Caco-2 (cell line): ENCODE results near the gene BTRC. TPM values are rescaled to one million over a fixed set of nuclear protein-coding genes. Genes with fewer than 3 reads are reported as not detected.

Experiments used
- BruUV-seq: library from RNA; stranded (reverse); fragments of 400-500 nt; replicated peaks from 2 replicates; lab custom pipeline; 2021; lab: Mats Ljungman, UMichigan
- CTCF ChIA-PET: fragments of 300-600 bp; sonication (Branson Sonifier 250); formaldehyde crosslinking; loops from one replicate; lab custom pipeline; 2022; ENCODE audit warnings: antibody characterized with exemption; lab: Charles Lee
- POLR2A ChIA-PET: fragments of 300-600 bp; sonication (Branson Sonifier 250); formaldehyde crosslinking; loops from one replicate; lab custom pipeline; 2022; ENCODE audit warnings: antibody characterized with exemption; lab: Charles Lee
- DNase-seq, 2 experiments: peaks; one replicate each; pipeline versions ENCODE4 v3.0.0 to v3.0.0-alpha.2; 2020 to 2022
- H3K27me3 ChIP-seq: replicated peaks from 2 replicates; pipeline ENCODE4 v1.6.0; 2011; ENCODE audit warnings: low read length; ENCODE audit not compliant: control insufficient read depth, insufficient read depth
- H3K36me3 ChIP-seq: 2 replicates; pipeline ENCODE4 v1.5.1; 2011; ENCODE audit warnings: low read length; ENCODE audit not compliant: control insufficient read depth, insufficient read depth
- H3K4me1 ChIP-seq: fragments of 250-450 bp; sonication (Bioruptor Pico); 2 replicates; pipeline ENCODE4 v1.5.1; 2020; ENCODE audit warnings: mild to moderate bottlenecking
- H3K4me3 ChIP-seq: 2 replicates; pipeline ENCODE4 v1.5.1; 2011; ENCODE audit warnings: low read depth, mild to moderate bottlenecking, control low read depth, low read length
- H3K9me3 ChIP-seq: fragments of 250-450 bp; sonication (Bioruptor Pico); 2 replicates; pipeline ENCODE4 v1.5.1; 2020; ENCODE audit warnings: mild to moderate bottlenecking, moderate library complexity
- H3K27ac Mint-ChIP-seq: one replicate; pipeline ENCODE4 v1.8.0; 2022; ENCODE audit warnings: mixed read lengths; ENCODE audit not compliant: unreplicated experiment
- H3K27me3 Mint-ChIP-seq: one replicate; pipeline ENCODE4 v1.8.0; 2022; ENCODE audit warnings: mixed read lengths; ENCODE audit not compliant: insufficient read depth, unreplicated experiment
- H3K36me3 Mint-ChIP-seq: one replicate; pipeline ENCODE4 v1.8.0; 2022; ENCODE audit warnings: mild to moderate bottlenecking, mixed read lengths; ENCODE audit not compliant: insufficient read depth, unreplicated experiment
- H3K4me1 Mint-ChIP-seq: one replicate; pipeline ENCODE4 v1.8.0; 2022; ENCODE audit warnings: low read depth, mixed read lengths; ENCODE audit not compliant: unreplicated experiment
- H3K4me3 Mint-ChIP-seq: one replicate; pipeline ENCODE4 v1.8.0; 2022; ENCODE audit warnings: mild to moderate bottlenecking, moderate library complexity, mixed read lengths; ENCODE audit not compliant: unreplicated experiment
- H3K9me3 Mint-ChIP-seq: one replicate; pipeline ENCODE4 v1.8.0; 2022; ENCODE audit warnings: mixed read lengths; ENCODE audit not compliant: unreplicated experiment
- CTCF ChIP-seq, 2 experiments: fragments of 200-600 bp in 1 of 2; IDR thresholded peaks; 1 replicate in 1 of 2; 2 replicates in 1 of 2; pipeline versions ENCODE4 v1.5.1 to v1.8.0; 2011 to 2022; ENCODE audit warnings: antibody characterized with exemption in 1 of 2, control low read depth in 1 of 2, inconsistent platforms in 1 of 2, low read depth in 1 of 2, low read length in 1 of 2, mild to moderate bottlenecking in 1 of 2, moderate library complexity in 1 of 2; ENCODE audit not compliant: insufficient read depth in 1 of 2, severe bottlenecking in 1 of 2, unreplicated experiment in 1 of 2
- intact Hi-C: fragments of 100-400 bp; cut with micrococcal nuclease; formaldehyde crosslinking; loops from one replicate; pipeline ENCODE4 v1.10.0; 2022; ENCODE audit not compliant: unreplicated experiment
- total RNA-seq: library from RNA; stranded (reverse); gene quantifications from 2 replicates; pipeline ENCODE4 v1.2.3, GENCODE V29; 2022

BTRC gene
- total RNA-seq, 1 experiment from 2014 or later: 19.6 TPM

GRCh38 chr10:101428036-101428435 lies 74.1 kb downstream of the BTRC start:
- H3K27ac Mint-ChIP-seq: no peak overlapping the region
- Histone ChIP-seq H3K36me3 (no peaks in the 10 kb centered on the region), H3K4me3 (no peak overlapping the region), H3K9me3 (no peaks in the 10 kb centered on the region), H3K27me3 (no peaks in the 10 kb centered on the region), H3K4me1 (no peaks in the 10 kb centered on the region)
- H3K27me3 Mint-ChIP-seq: no peaks in the 10 kb centered on the region
- no TSS peak for BruUV-seq
- H3K4me1 Mint-ChIP-seq: no peaks in the 10 kb centered on the region
- POLR2A ChIA-PET: no interaction called here
- intact Hi-C loops: no loop called here
- no peak overlapping the region for H3K4me3 Mint-ChIP-seq
- no peak for TF ChIP-seq CTCF (IDR thresholded peaks at IDR 0.05; ENCODE audit: insufficient read depth in 1 of 2, low read depth in 1 of 2, low read length in 1 of 2, severe bottlenecking in 1 of 2, unreplicated experiment in 1 of 2)
- no peaks in the 10 kb centered on the region for H3K36me3 Mint-ChIP-seq
- CTCF ChIA-PET: no interaction called here
- DNase-seq: no peak
- no peaks in the 10 kb centered on the region for H3K9me3 Mint-ChIP-seq

GRCh38 chr10:101429423-101429822 lies 75.5 kb downstream of the BTRC start:
- no peaks in the 10 kb centered on the region for H3K36me3 Mint-ChIP-seq
- H3K4me3 Mint-ChIP-seq: no peak overlapping the region
- H3K9me3 Mint-ChIP-seq: no peaks in the 10 kb centered on the region
- Histone ChIP-seq H3K36me3 (no peaks in the 10 kb centered on the region), H3K27me3 (no peaks in the 10 kb centered on the region), H3K4me1 (no peaks in the 10 kb centered on the region), H3K4me3 (no peak overlapping the region), H3K9me3 (no peaks in the 10 kb centered on the region)
- no TSS peak for BruUV-seq
- H3K27ac Mint-ChIP-seq: no peak overlapping the region
- H3K27me3 Mint-ChIP-seq: no peaks in the 10 kb centered on the region
- POLR2A ChIA-PET: no interaction called here
- no peaks in the 10 kb centered on the region for H3K4me1 Mint-ChIP-seq
- intact Hi-C loops: no loop called here
- no peak for TF ChIP-seq CTCF (IDR thresholded peaks at IDR 0.05; ENCODE audit: insufficient read depth in 1 of 2, low read depth in 1 of 2, low read length in 1 of 2, severe bottlenecking in 1 of 2, unreplicated experiment in 1 of 2)
- CTCF ChIA-PET: no interaction called here
- DNase-seq: no peak

- H3K27ac Mint-ChIP-seq: no peak overlapping the region
- no peaks in the 10 kb centered on the region for H3K4me1 ChIP-seq
- H3K27me3 ChIP-seq: no peaks in the 10 kb centered on the region
- DNase-seq: no peak
- POLR2A ChIA-PET: no interaction called here
- CTCF ChIA-PET: no interaction called here
- H3K4me3 ChIP-seq: no peak overlapping the region
- H3K27me3 Mint-ChIP-seq: no peaks in the 10 kb centered on the region
- H3K36me3 Mint-ChIP-seq: no peaks in the 10 kb centered on the region
- H3K9me3 Mint-ChIP-seq: no peaks in the 10 kb centered on the region
- H3K9me3 ChIP-seq: no peaks in the 10 kb centered on the region
- no peak overlapping the region for H3K4me3 Mint-ChIP-seq
- BruUV-seq: no TSS peak
- H3K36me3 ChIP-seq: no peaks in the 10 kb centered on the region
- no peak for TF ChIP-seq CTCF (IDR thresholded peaks at IDR 0.05; ENCODE audit: insufficient read depth in 1 of 2, low read depth in 1 of 2, low read length in 1 of 2, severe bottlenecking in 1 of 2, unreplicated experiment in 1 of 2)
- intact Hi-C loops: no loop called here
- no peaks in the 10 kb centered on the region for H3K4me1 Mint-ChIP-seq
These were observed 82.3 kb downstream of the BTRC start for GRCh38 chr10:101436302-101436701.
